K562 (cell line): ENCODE measurements around the gene SH3BP2.

Source experiments
- CBX3 ChIP-seq, 2 experiments: IDR thresholded peaks; 1 replicate in 1 of 2; 2 replicates in 1 of 2; pipeline ENCODE4 v1.6.1; 2012; ENCODE audit warnings: inconsistent platforms in 2 of 2, low read length in 2 of 2, borderline replicate concordance in 1 of 2, control low read depth in 1 of 2
- CREM ChIP-seq: IDR thresholded peaks from 2 replicates; pipeline ENCODE4 v1.6.1; 2014; ENCODE audit warnings: antibody characterized with exemption, low read depth
- E2F8 ChIP-seq: fragments of 450-650 bp; IDR thresholded peaks from 2 replicates; pipeline ENCODE4 v1.7.1; 2018; ENCODE audit warnings: mild to moderate bottlenecking, low read depth; ENCODE audit not compliant: partially characterized antibody
- FOXP1 ChIP-seq: sonication (generic); formaldehyde crosslinking; IDR thresholded peaks from 2 replicates; pipeline ENCODE4 v1.8.0; 2022; ENCODE audit warnings: mild to moderate bottlenecking, missing genetic modification reagents
- IRF2 ChIP-seq: sonication (generic); formaldehyde crosslinking; IDR thresholded peaks from 2 replicates; pipeline ENCODE4 v1.8.1; 2022; ENCODE audit warnings: mild to moderate bottlenecking, missing genetic modification reagents
- MAZ ChIP-seq, 2 experiments: fragments of 450-650 bp in 1 of 2; sonication (generic) in 1 of 2; formaldehyde crosslinking; IDR thresholded peaks in 1 of 2; conservative IDR thresholded peaks in 1 of 2; 2 replicates each; pipeline versions ENCODE4 v1.4.0 to v1.5.0; 2020; ENCODE audit warnings: mild to moderate bottlenecking in 1 of 2, missing genetic modification reagents in 1 of 2
- NFIC ChIP-seq: fragments of 450-650 bp; IDR thresholded peaks from 2 replicates; pipeline ENCODE4 v1.6.1; 2017; ENCODE audit warnings: mild to moderate bottlenecking, inconsistent platforms
- NR1H2 ChIP-seq: sonication (generic); formaldehyde crosslinking; IDR thresholded peaks from 2 replicates; pipeline ENCODE4 v1.4.0; 2020; ENCODE audit warnings: mild to moderate bottlenecking, missing genetic modification reagents
- PKNOX1 ChIP-seq: fragments of 450-650 bp; IDR thresholded peaks from 2 replicates; pipeline ENCODE4 v1.6.1; 2016
- POLR2AphosphoS2 ChIP-seq: IDR thresholded peaks from 2 replicates; pipeline ENCODE4 v1.6.1; 2012; ENCODE audit warnings: low read length, improper control_type of control experiment
- RAD21 ChIP-seq, 2 experiments: fragments of 250-450 bp in 1 of 2; fragments of 450-650 bp in 1 of 2; sonication (Bioruptor Pico) in 1 of 2; formaldehyde crosslinking in 1 of 2; IDR thresholded peaks in 1 of 2; conservative IDR thresholded peaks in 1 of 2; 2 replicates each; pipeline versions ENCODE4 v1.4.0 to v1.8.0; 2020 to 2022; ENCODE audit warnings: mild to moderate bottlenecking in 2 of 2, moderate library complexity in 1 of 2
- ZNF785 ChIP-seq: fragments of 250-450 bp; sonication (Bioruptor Pico); IDR thresholded peaks from 2 replicates; pipeline ENCODE4 v1.4.0; 2020; ENCODE audit warnings: mild to moderate bottlenecking
- TF ChIP-seq, protein P1 (sequence below), 3 experiments: IDR thresholded peaks in 2 of 3; conservative IDR thresholded peaks in 1 of 3; 2 replicates each; pipeline ENCODE4 v1.5.1; 2011 to 2012; ENCODE audit warnings: low read length in 3 of 3, mild to moderate bottlenecking in 3 of 3, control low read depth in 2 of 3, improper control_type of control experiment in 1 of 3, inconsistent platforms in 1 of 3, low read depth in 1 of 3, mixed read lengths in 1 of 3, moderate library complexity in 1 of 3; ENCODE audit not compliant: insufficient read depth in 2 of 3

- TF ChIP-seq IRF2 (no peak), CREM (no peak), ZNF785 (CRISPR knock-in tag) (no peak), RAD21 (CRISPR knock-in tag; conservative IDR thresholded peaks at IDR 0.05 in 1 of 2, IDR thresholded peaks at IDR 0.05 in 1 of 2) (no peak), NR1H2 (no peak), NFIC (no peak), POLR2AphosphoS2 (no peak), CBX3 (IDR thresholded peaks at IDR 0.05; ENCODE audit: borderline replicate concordance in 1 of 2, low read length in 2 of 2) (no peak), MAZ (CRISPR knock-in tag; conservative IDR thresholded peaks at IDR 0.05 in 1 of 2, IDR thresholded peaks at IDR 0.05 in 1 of 2) (no peak), E2F8 (no peak), PKNOX1 (no peak), FOXP1 (CRISPR knock-in tag) (no peak)
- TF ChIP-seq, protein P1, sequence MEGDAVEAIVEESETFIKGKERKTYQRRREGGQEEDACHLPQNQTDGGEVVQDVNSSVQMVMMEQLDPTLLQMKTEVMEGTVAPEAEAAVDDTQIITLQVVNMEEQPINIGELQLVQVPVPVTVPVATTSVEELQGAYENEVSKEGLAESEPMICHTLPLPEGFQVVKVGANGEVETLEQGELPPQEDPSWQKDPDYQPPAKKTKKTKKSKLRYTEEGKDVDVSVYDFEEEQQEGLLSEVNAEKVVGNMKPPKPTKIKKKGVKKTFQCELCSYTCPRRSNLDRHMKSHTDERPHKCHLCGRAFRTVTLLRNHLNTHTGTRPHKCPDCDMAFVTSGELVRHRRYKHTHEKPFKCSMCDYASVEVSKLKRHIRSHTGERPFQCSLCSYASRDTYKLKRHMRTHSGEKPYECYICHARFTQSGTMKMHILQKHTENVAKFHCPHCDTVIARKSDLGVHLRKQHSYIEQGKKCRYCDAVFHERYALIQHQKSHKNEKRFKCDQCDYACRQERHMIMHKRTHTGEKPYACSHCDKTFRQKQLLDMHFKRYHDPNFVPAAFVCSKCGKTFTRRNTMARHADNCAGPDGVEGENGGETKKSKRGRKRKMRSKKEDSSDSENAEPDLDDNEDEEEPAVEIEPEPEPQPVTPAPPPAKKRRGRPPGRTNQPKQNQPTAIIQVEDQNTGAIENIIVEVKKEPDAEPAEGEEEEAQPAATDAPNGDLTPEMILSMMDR (IDR thresholded peaks at IDR 0.05 in 2 of 3, conservative IDR thresholded peaks at IDR 0.05 in 1 of 3; ENCODE audit: insufficient read depth in 2 of 3, low read depth in 1 of 3, low read length in 3 of 3), result no peak
Observed at GRCh38 chr4:2857349-2857927, 64.6 kb downstream of the SH3BP2 start.
